Neuron (in vitro differentiated cells): ENCODE results near the gene BCHE.
"Not testable (repeated sequence)": the region's sequence is repeated elsewhere in the genome, so short reads cannot be mapped to it uniquely, and the experiment has no call there.

Source experiments
- H2AFZ ChIP-seq: one replicate; pipeline ENCODE4 v1.6.1; 2013; ENCODE audit warnings: low read depth, mild to moderate bottlenecking, inconsistent platforms, low read length, moderate library complexity
- H3K27me3 ChIP-seq: one replicate; pipeline ENCODE4 v1.6.1; 2013; ENCODE audit warnings: low read length; ENCODE audit not compliant: insufficient read depth
- H3K36me3 ChIP-seq: one replicate; pipeline ENCODE4 v1.6.1; 2013; ENCODE audit warnings: low read length; ENCODE audit not compliant: insufficient read depth
- H3K4me1 ChIP-seq: one replicate; pipeline ENCODE4 v1.6.1; 2013; ENCODE audit warnings: low read length; ENCODE audit not compliant: insufficient read depth
- H3K4me3 ChIP-seq: 2 replicates; pipeline ENCODE4 v1.5.1; 2013; ENCODE audit warnings: mild to moderate bottlenecking, low read length, moderate library complexity
- H3K9me3 ChIP-seq: one replicate; pipeline ENCODE4 v1.6.1; 2013; ENCODE audit warnings: low read length

The BCHE gene

DNA sequence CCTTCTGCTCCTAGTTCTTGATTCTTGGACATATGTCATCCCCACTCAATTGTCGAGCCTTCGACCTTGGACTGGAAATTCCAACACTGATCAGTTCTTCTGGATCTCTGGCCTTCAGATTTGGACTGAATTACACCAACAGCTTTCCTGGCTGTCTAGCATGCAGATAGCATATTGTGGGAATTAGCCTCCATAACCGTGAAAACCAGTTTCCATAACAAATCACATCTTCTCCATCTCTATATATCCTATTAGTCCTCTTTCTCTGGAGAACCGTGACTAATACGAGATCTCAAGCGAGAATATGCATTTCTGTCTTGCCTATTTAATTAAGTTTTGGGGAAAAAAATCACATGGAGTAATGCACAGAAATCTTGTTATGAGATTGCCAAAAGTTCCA lies 8.8 kb upstream of the BCHE start:
- H3K36me3 ChIP-seq: no peaks in the 10 kb centered on the region
- no peaks in the 10 kb centered on the region for H3K4me1 ChIP-seq
- no peaks in the 10 kb centered on the region for H3K9me3 ChIP-seq
- H3K4me3 ChIP-seq: no peak overlapping the region
- no peak overlapping the region for H2AFZ ChIP-seq
- H3K27me3 ChIP-seq: no peaks in the 10 kb centered on the region

DNA sequence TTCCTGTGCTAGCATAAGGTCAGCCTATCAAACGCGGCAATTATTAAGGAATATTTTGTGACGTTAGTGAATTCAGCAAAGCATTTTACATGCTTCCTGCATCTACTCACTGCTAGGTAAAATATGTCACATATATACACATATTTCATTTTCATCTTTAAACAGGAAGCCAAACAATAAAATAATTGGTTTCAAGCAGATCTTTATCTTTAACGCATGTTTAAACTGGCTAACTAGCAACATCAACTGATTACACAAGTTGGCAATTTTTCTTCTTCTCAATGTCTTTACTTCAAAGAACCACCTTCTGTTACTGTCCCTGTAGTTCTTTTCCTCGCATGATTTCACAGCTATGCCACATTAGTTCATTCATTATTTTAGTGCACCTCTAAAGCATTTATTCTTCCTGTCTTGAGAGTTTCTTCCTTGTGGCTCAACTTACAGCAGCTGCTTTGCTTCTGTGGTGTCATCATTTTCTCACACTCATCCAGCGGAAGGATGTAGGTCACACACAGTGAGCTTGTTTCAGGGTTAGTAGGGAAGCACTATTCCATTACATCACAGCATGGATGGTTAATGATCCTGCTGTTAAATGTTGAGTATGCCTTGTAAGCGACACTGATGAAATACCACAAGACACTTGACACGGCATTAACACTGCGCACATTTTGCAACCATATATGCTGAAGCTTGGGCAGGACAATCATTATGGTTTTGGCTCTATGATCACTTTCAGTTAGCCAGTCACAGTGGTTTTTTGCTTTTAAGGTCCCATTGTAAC lies 2.3 kb upstream of the BCHE start:
- Histone ChIP-seq H3K4me3 (no peak overlapping the region), H3K4me1 (peaks cover 16% of the 10 kb centered on the region), H2AFZ (no peak overlapping the region), H3K9me3 (no peaks in the 10 kb centered on the region), H3K36me3 (no peaks in the 10 kb centered on the region), H3K27me3 (no peaks in the 10 kb centered on the region)

DNA sequence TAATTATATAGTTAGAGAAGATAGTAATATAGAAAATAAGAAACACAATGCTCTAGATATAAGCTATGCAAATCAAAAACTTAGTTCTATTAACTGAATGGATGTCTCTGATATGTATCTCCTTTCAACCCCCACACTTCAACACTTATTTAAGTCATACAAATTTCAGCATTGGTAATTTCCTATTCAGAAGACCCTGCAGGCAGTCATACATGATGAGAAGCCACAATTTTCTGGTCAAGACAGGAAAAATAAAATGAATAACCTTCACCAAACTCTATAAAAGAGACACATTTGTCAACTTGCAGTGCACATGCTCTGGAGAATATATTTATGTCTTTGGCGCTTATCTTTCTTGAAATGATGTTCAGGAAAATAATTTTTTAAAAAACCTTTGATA lies 578 bp upstream of the BCHE start:
- Histone ChIP-seq H3K4me3 (peak overlapping the region; percentile 90), H3K27me3 (no peaks in the 10 kb centered on the region), H2AFZ (peak overlapping the region; percentile 99), H3K36me3 (no peaks in the 10 kb centered on the region), H3K4me1 (peaks cover 16% of the 10 kb centered on the region), H3K9me3 (no peaks in the 10 kb centered on the region)

DNA sequence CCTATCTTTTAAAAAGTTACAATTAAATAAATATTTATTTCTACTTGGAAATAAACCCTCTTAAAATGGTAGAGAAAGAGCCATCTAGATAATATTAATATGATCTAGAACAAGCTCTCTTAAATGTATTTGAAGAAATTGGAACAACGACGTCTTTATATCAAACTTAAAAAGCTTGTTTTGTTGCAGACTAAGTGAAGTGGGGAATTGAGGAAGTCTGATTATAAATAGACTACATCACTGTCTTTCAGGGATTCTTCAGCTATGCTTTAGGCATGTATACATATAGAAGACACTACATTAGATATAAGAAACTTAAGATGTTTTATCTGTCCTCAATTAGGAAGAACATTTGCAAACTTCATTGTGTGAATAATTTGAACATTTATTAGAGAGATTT lies 1.8 kb downstream of the BCHE start:
- peaks cover 16% of the 10 kb centered on the region for H3K4me1 ChIP-seq
- H3K36me3 ChIP-seq: no peaks in the 10 kb centered on the region
- peak overlapping the region; percentile 90 for H3K4me3 ChIP-seq
- H3K9me3 ChIP-seq: no peaks in the 10 kb centered on the region
- H3K27me3 ChIP-seq: no peaks in the 10 kb centered on the region
- H2AFZ ChIP-seq: no peak overlapping the region

DNA sequence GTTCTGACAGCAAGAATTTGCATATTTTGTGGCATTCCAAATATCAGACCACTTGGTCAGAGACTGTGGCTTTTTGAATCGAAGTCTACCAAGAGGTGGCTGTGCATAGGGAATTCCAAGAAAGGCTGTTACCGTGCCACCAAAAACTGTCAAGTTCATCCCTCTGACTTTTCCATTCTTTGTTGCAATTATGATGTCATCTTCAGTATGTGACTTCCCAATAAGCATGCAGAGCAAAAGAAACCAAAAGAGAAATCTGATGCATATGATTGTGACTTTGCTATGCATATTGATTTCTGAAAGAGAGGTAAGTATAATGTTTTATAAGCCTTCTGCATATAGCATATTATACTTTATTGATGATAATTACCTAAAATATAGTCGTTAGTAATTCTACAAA lies 6.5 kb downstream of the BCHE start:
- Histone ChIP-seq H3K9me3 (peaks cover 3% of the 10 kb centered on the region), H2AFZ (no peak overlapping the region), H3K27me3 (no peaks in the 10 kb centered on the region), H3K4me3 (no peak overlapping the region), H3K4me1 (peaks cover 3% of the 10 kb centered on the region), H3K36me3 (no peaks in the 10 kb centered on the region)

DNA sequence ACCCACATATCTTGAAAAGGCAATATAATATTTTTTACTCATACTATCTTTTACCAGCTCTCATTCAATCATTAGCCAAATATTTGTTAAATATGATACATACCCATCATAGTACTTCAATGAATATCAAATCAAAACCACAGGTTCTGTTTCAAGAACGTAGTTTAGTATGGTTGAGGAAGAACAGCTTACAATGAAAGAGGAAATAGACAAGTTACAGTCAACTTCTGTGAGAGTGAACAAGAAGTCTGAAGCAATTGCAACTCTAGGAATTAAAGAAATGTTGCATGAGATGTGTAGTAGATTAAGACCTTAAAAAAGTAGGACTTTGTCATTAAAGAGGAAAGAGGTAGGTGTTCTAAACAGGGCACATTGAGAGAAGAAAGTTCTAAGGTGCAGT lies 9.3 kb downstream of the BCHE start:
- Histone ChIP-seq H3K4me1 (no peaks in the 10 kb centered on the region), H2AFZ (no peak overlapping the region), H3K9me3 (peaks cover 3% of the 10 kb centered on the region), H3K4me3 (no peak overlapping the region), H3K27me3 (no peaks in the 10 kb centered on the region), H3K36me3 (no peaks in the 10 kb centered on the region)

DNA sequence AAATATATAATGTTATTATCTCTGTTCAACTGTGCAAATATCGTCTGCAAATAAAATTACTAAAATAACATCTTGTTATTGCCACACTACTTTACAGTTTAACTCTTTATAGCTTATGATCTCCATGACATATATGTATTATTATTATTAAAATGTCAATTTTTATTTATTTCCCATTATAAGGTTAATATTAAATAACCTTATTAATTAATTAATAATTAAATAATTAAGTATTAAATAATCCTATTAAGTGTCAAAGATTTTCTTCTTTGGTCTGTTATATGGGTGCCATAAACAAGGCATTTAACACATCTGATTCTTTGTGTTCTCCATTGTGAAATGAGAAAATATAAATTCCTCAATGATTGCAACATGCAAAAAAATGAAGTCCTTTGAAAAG lies 10.0 kb downstream of the BCHE start:
- Histone ChIP-seq H3K36me3 (no peaks in the 10 kb centered on the region), H3K9me3 (peaks cover 3% of the 10 kb centered on the region), H3K27me3 (no peaks in the 10 kb centered on the region), H2AFZ (no peak overlapping the region), H3K4me3 (no peak overlapping the region), H3K4me1 (no peaks in the 10 kb centered on the region)

DNA sequence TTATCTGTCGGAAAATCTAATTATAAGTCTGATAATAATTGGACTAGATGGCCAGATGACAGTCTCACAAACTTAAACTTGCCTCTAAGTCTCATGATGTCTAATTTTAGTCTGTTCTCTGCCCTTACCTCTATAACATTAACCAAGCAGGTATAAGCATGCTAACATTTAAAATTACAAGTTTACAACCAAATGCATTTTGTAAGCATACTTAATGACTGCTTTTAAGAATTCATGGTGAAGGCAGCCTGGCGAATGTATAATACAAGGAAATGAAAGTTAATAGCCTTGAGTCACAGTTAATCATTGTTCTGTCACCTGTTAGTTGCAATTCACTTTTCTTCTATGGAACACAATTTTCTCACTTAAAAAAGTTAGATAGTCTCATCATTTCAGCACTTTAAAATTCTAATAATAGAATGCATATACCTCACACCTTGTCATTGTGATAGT lies 16.5 kb downstream of the BCHE start:
- no peaks in the 10 kb centered on the region for H3K9me3 ChIP-seq
- no peak overlapping the region for H2AFZ ChIP-seq
- H3K4me3 ChIP-seq: no peak overlapping the region
- no peaks in the 10 kb centered on the region for H3K36me3 ChIP-seq
- no peaks in the 10 kb centered on the region for H3K4me1 ChIP-seq
- H3K27me3 ChIP-seq: no peaks in the 10 kb centered on the region

DNA sequence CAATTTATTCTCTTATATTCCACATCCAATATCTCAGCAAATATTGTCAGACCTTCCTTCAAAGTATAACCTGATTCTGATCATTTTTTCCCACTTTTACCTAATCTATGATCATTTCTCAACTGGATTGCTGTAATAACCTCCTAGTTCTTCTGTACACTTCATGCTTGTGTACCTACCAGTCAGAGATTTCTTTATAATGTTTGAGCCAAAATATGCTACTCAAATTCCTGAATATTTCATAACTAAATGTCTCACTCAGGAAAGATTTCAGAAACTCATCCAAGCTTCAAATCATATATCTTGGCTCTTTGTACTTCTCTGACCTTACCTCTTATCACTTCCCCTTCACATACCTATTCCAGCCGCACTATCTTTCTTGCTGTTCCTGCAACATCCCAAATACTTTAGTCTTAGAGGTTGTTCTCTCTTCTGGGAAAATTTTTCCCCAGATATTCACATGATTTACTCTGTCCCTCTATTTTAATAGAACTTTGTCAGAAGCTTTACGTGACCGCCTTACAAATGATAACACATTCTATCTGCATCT lies 20.0 kb downstream of the BCHE start:
- Histone ChIP-seq H3K4me1 (no peaks in the 10 kb centered on the region), H3K9me3 (no peaks in the 10 kb centered on the region), H3K27me3 (no peaks in the 10 kb centered on the region), H2AFZ (no peak overlapping the region), H3K36me3 (no peaks in the 10 kb centered on the region), H3K4me3 (no peak overlapping the region)

DNA sequence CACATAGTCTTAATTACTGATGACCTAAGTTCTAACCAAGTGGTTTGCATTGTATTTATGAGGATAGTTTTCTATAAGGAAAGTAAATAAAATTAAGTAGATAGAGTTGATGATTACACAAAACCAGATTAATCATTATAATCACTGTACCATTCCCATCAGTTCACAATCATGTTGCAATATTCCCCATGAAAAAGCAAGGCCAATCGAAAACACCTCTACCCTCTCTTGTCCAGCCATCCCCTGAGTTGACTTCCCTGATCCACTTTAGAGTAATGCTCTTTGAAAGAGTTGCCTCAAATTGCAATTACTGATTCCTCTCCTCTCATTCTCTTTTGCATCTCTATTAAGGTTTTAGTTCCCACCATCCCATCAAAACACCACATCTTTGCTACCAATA lies 21.0 kb downstream of the BCHE start:
- H3K4me3 ChIP-seq: no peak overlapping the region
- H2AFZ ChIP-seq: no peak overlapping the region
- H3K36me3 ChIP-seq: no peaks in the 10 kb centered on the region
- H3K4me1 ChIP-seq: peaks cover 2% of the 10 kb centered on the region
- H3K27me3 ChIP-seq: no peaks in the 10 kb centered on the region
- no peaks in the 10 kb centered on the region for H3K9me3 ChIP-seq

DNA sequence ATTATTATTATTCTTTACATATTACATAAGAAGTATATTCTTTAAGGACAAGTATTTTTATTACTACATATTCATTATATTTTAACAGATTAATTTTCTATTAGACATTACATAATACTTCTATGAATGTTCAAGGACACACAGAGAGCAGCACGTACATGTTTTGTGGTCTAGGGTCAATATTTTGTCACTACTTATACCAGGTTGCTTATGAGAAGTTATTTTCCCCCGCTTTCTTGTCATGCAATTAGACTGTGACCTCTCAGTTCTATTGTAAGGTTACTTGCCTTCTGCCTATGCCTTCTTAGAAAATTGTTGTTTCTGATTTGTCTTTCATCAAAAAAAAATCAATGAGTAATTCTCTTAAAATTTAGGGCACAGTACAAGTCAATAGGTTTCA lies 21.5 kb downstream of the BCHE start:
- Histone ChIP-seq H3K4me3 (no peak overlapping the region), H3K36me3 (no peaks in the 10 kb centered on the region), H3K9me3 (no peaks in the 10 kb centered on the region), H3K4me1 (peaks cover 2% of the 10 kb centered on the region), H3K27me3 (no peaks in the 10 kb centered on the region), H2AFZ (no peak overlapping the region)

DNA sequence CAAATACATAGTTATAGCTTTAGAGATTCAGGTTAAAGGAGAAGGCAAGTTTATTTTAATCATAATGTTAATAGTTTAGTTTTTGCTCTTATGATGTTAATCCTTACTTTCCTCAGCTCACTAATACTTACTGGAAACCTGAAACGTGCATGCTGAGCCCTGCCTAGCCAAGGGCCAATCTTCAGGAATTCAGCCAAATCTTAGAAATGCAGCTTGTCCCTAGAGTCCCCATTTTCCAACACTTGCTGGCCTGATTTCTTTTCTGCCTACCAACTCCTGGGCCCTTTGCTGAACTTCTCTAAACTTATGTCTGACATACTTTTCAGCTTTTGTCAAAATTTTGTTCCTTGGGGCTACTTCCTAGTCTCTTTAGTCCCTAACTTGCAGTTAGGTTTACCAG lies 22.8 kb downstream of the BCHE start:
- H3K36me3 ChIP-seq: no peaks in the 10 kb centered on the region
- H3K9me3 ChIP-seq: no peaks in the 10 kb centered on the region
- no peaks in the 10 kb centered on the region for H3K27me3 ChIP-seq
- H2AFZ ChIP-seq: no peak overlapping the region
- H3K4me1 ChIP-seq: peaks cover 2% of the 10 kb centered on the region
- H3K4me3 ChIP-seq: no peak overlapping the region

DNA sequence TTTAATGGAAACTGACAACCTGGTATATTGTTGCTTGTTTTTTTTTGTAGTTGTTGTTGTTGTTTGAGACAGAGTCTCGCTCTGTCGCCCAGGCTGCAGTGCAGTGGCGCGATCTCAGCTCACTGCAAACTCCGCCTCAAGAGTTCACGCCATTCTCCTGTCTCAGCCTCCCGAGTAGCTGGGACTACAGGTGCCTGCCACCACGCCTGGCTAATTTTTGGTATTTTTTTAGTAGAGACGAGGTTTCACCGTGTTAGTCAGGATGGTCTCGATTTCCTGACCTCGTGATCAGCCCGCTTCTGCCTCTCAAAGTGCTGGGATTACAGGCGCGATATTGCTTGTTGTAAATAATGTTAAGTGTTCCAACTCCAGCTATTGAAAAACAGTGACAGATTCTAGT lies 29.3 kb downstream of the BCHE start:
- H3K36me3 ChIP-seq, H3K4me3 ChIP-seq, H2AFZ ChIP-seq, H3K27me3 ChIP-seq, H3K4me1 ChIP-seq, H3K9me3 ChIP-seq: not testable (repeated sequence)
